Measurements from ENCODE around the gene JAKMIP3. TPM values are rescaled to one million over a fixed set of nuclear protein-coding genes. Genes with fewer than 3 reads are reported as not detected.

JAKMIP3 gene
- polyA plus RNA-seq, 2 of the 4 experiments (the other 2 are of a cell fraction) = 3.1 to 4.1 TPM

GRCh38 chr10:132033632-132034031, 32.1 kb upstream of the JAKMIP3 start:
- no peak overlapping the region for H3K4me2 ChIP-seq
- 0 out of 3 replicates have a peak, but pooled peaks cover 3% of the 10 kb centered on the region for H3K4me1 ChIP-seq
- DNase-seq (ENCODE audit: low read depth in 1 of 2, low spot score in 1 of 2) = no peak
- ChIA-PET POLR2A (no interaction called here), CTCF (interaction anchor here (0.9 to 4.6 kb wide), 4 partner anchors 11 to 148 kb away, joined by 3 to 22 read pairs (median 12); no protein-coding TSS in a partner anchor)
- no peak overlapping the region for H3K4me3 ChIP-seq
- FAIRE-seq = no peak
- ATAC-seq = no peak
- no peak overlapping the region for H3K27ac ChIP-seq
- H3K9me3 ChIP-seq = no peaks in the 10 kb centered on the region
- no peak for TF ChIP-seq HDAC2 (IDR thresholded peaks at IDR 0.05)
- no peak for TF ChIP-seq GATA3 (IDR thresholded peaks at IDR 0.05; ENCODE audit: borderline replicate concordance)
- no peak for TF ChIP-seq FOSL2 (IDR thresholded peaks at IDR 0.05)
- TF ChIP-seq FOSL2 (CRISPR knock-in tag; IDR thresholded peaks at IDR 0.05) = no peak
- TF ChIP-seq ATOH8 (CRISPR knock-in tag; IDR thresholded peaks at IDR 0.05; ENCODE audit: low read depth) = no peak
- TF ChIP-seq ESRRA (IDR thresholded peaks at IDR 0.05; ENCODE audit: borderline replicate concordance, low read length) = no peak
- no peak for TF ChIP-seq MYC (IDR thresholded peaks at IDR 0.05; ENCODE audit: borderline replicate concordance, low read length)
- TF ChIP-seq PHF8 (IDR thresholded peaks at IDR 0.05; ENCODE audit: borderline replicate concordance, low read depth) = no peak
- no peak for TF ChIP-seq CHD2 (IDR thresholded peaks at IDR 0.05; ENCODE audit: low read length, partially characterized antibody)
- TF ChIP-seq ZNF302 (CRISPR knock-in tag; IDR thresholded peaks at IDR 0.05) = no peak
- 56% methylated on average over 5 of the region's 5 CpGs for WGBS (ENCODE audit: missing lambda C conversion rate)

GRCh38 chr10:132035476-132035875, 30.3 kb upstream of the JAKMIP3 start:
- Histone ChIP-seq H3K9me3 (no peaks in the 10 kb centered on the region), H3K4me3 (no peak overlapping the region), H3K4me1 (0 out of 3 replicates have a peak, but pooled peaks cover 3% of the 10 kb centered on the region), H3K4me2 (no peak overlapping the region), H3K27ac (no peak overlapping the region)
- no peak for TF ChIP-seq EP300 (IDR thresholded peaks at IDR 0.05)
- TF ChIP-seq MYC (IDR thresholded peaks at IDR 0.05; ENCODE audit: borderline replicate concordance, low read length) = no peak
- TF ChIP-seq CHD2 (IDR thresholded peaks at IDR 0.05; ENCODE audit: low read length, partially characterized antibody) = no peak
- TF ChIP-seq PBX3 (IDR thresholded peaks at IDR 0.05) = no peak
- TF ChIP-seq FOSL2 (IDR thresholded peaks at IDR 0.05) = no peak
- no peak for TF ChIP-seq FOSL2 (CRISPR knock-in tag; IDR thresholded peaks at IDR 0.05)
- TF ChIP-seq SREBF2 (IDR thresholded peaks at IDR 0.05) = no peak
- TF ChIP-seq CEBPB (IDR thresholded peaks at IDR 0.05) = no peak
- TF ChIP-seq ZFP36 (IDR thresholded peaks at IDR 0.05; ENCODE audit: borderline replicate concordance, partially characterized antibody) = no peak
- no peak for TF ChIP-seq REST (IDR thresholded peaks at IDR 0.05)
- TF ChIP-seq ZC3H11A (IDR thresholded peaks at IDR 0.05) = no peak
- TF ChIP-seq NR3C1 (IDR thresholded peaks at IDR 0.05) = no peak
- no peak for TF ChIP-seq PHF8 (IDR thresholded peaks at IDR 0.05; ENCODE audit: borderline replicate concordance, low read depth)
- no peak for TF ChIP-seq ELK1 (IDR thresholded peaks at IDR 0.05; ENCODE audit: low read depth, low read length)
- no peak for TF ChIP-seq ZSCAN20 (CRISPR knock-in tag; IDR thresholded peaks at IDR 0.05)
- POLR2A ChIA-PET = no interaction called here
- DNase-seq (ENCODE audit: low read depth in 1 of 2, low spot score in 1 of 2) (no peak), ATAC-seq (no peak), FAIRE-seq (no peak)
- CTCF ChIA-PET = interaction anchor here (0.9 to 1.9 kb wide), 4 partner anchors 10 to 106 kb away, joined by 3 to 12 read pairs (median 4); no protein-coding TSS in a partner anchor
- WGBS (ENCODE audit: missing lambda C conversion rate) = 89% methylated on average over 8 of the region's 8 CpGs
